ENCODE measurements around the gene JADE1. TPM values are rescaled to one million over a fixed set of nuclear protein-coding genes. Genes with fewer than 3 reads are reported as not detected.

The JADE1 gene
- total and polyA plus RNA-seq, 2 of the 13 experiments (the other 11 are each of a cell fraction or from before 2014, with no cell fraction given): 5.4 to 19.3 TPM

DNA sequence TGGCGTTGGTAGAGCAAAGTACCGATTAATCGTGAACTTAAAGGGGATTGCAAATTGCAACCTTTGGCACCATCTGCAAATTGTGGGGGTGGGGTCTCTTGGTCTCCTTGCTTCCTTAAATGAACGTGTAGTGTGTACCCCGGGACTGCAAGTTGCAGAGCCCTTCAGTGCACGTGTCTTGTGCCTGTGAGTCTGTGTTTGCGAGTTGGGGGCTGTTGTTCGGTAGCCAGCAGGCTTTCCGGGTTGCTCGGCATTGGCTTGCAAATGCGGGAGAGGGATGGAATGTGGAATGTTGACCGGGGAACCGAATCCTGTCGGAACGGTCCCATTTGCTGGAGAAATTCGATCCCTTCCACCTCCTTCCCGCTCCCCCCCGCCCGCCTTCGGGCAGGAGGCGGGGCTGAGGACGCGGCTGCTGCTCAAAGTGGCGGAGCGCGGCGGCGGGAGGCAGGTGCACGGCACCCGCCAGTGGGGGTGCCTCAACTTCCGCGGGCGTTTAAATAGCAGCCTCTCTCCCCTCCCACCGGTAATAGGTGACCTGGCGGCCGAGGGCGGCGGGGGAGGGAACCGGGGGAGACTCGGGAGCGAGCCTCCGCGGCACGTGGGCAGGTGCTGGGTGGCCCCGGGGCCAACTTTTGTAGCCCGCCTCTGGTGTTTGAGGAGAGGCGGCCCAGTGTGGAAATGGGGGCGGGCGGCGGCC, 1.5 kb downstream of the JADE1 start (continued):
- TF ChIP-seq TAF1 (CRISPR knock-in tag; IDR thresholded peaks at IDR 0.05) (peak; percentile 63; the same call in 1 of the 2 replicates), ARNT (IDR thresholded peaks at IDR 0.05) (no peak), NRL (CRISPR knock-in tag; IDR thresholded peaks at IDR 0.05; ENCODE audit: borderline replicate concordance) (peak; percentile 84), KMT2B (CRISPR knock-in tag; IDR thresholded peaks at IDR 0.05) (no peak), SKI (IDR thresholded peaks at IDR 0.05; ENCODE audit: partially characterized antibody) (peak; percentile 52), SMAD9 (CRISPR knock-in tag; IDR thresholded peaks at IDR 0.05) (no peak), RBM22 (optimal IDR thresholded peaks at IDR 0.05; ENCODE audit: low read length) (peak; percentile 55), ZBTB42 (CRISPR knock-in tag; IDR thresholded peaks at IDR 0.05) (no peak), SALL2 (CRISPR knock-in tag; IDR thresholded peaks at IDR 0.05) (no peak), NFKBIZ (CRISPR knock-in tag; IDR thresholded peaks at IDR 0.05) (peak; percentile 41; the same call in 1 of the 2 replicates), ATRX (CRISPR knock-in tag; IDR thresholded peaks at IDR 0.05; ENCODE audit: borderline replicate concordance) (no peak), SMARCE1 (IDR thresholded peaks at IDR 0.05; ENCODE audit: borderline replicate concordance) (no peak), ZBTB3 (CRISPR knock-in tag; IDR thresholded peaks at IDR 0.05; ENCODE audit: borderline replicate concordance, low read depth) (no peak), ZFP36 (IDR thresholded peaks at IDR 0.05; ENCODE audit: borderline replicate concordance, low read depth, low read length, partially characterized antibody) (no peak), ISL2 (CRISPR knock-in tag; IDR thresholded peaks at IDR 0.05) (peak; percentile 64; the same call in 1 of the 2 replicates), ZNF24 (IDR thresholded peaks at IDR 0.05) (no peak), SP4 (CRISPR knock-in tag; IDR thresholded peaks at IDR 0.05) (peak; percentile 51; the same call in 1 of the 2 replicates)
- TF ChIP-seq, protein P1, sequence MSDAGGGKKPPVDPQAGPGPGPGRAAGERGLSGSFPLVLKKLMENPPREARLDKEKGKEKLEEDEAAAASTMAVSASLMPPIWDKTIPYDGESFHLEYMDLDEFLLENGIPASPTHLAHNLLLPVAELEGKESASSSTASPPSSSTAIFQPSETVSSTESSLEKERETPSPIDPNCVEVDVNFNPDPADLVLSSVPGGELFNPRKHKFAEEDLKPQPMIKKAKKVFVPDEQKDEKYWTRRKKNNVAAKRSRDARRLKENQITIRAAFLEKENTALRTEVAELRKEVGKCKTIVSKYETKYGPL (CRISPR knock-in tag; IDR thresholded peaks at IDR 0.05): 0 out of 2 replicates have a peak, but pooled peaks have one; percentile 5
- TF ChIP-seq, protein P2, sequence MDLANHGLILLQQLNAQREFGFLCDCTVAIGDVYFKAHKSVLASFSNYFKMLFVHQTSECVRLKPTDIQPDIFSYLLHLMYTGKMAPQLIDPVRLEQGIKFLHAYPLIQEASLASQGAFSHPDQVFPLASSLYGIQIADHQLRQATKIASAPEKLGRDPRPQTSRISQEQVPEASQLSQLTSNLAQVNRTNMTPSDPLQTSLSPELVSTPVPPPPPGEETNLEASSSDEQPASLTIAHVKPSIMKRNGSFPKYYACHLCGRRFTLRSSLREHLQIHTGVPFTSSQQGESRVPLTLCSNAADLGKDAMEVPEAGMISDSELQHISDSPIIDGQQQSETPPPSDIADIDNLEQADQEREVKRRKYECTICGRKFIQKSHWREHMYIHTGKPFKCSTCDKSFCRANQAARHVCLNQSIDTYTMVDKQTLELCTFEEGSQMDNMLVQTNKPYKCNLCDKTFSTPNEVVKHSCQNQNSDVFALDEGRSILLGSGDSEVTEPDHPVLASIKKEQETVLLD (CRISPR knock-in tag; IDR thresholded peaks at IDR 0.05; ENCODE audit: low read depth): peak; percentile 96
- TF ChIP-seq, protein P3, sequence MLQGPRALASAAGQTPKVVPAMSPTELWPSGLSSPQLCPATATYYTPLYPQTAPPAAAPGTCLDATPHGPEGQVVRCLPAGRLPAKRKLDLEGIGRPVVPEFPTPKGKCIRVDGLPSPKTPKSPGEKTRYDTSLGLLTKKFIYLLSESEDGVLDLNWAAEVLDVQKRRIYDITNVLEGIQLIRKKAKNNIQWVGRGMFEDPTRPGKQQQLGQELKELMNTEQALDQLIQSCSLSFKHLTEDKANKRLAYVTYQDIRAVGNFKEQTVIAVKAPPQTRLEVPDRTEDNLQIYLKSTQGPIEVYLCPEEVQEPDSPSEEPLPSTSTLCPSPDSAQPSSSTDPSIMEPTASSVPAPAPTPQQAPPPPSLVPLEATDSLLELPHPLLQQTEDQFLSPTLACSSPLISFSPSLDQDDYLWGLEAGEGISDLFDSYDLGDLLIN (CRISPR knock-in tag; IDR thresholded peaks at IDR 0.05; ENCODE audit: borderline replicate concordance): no peak
- TF ChIP-seq, protein P4, sequence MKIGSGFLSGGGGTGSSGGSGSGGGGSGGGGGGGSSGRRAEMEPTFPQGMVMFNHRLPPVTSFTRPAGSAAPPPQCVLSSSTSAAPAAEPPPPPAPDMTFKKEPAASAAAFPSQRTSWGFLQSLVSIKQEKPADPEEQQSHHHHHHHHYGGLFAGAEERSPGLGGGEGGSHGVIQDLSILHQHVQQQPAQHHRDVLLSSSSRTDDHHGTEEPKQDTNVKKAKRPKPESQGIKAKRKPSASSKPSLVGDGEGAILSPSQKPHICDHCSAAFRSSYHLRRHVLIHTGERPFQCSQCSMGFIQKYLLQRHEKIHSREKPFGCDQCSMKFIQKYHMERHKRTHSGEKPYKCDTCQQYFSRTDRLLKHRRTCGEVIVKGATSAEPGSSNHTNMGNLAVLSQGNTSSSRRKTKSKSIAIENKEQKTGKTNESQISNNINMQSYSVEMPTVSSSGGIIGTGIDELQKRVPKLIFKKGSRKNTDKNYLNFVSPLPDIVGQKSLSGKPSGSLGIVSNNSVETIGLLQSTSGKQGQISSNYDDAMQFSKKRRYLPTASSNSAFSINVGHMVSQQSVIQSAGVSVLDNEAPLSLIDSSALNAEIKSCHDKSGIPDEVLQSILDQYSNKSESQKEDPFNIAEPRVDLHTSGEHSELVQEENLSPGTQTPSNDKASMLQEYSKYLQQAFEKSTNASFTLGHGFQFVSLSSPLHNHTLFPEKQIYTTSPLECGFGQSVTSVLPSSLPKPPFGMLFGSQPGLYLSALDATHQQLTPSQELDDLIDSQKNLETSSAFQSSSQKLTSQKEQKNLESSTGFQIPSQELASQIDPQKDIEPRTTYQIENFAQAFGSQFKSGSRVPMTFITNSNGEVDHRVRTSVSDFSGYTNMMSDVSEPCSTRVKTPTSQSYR (CRISPR knock-in tag; IDR thresholded peaks at IDR 0.05; ENCODE audit: borderline replicate concordance): peak; percentile 19; the same call in 1 of the 2 replicates
- TF ChIP-seq, protein P5, sequence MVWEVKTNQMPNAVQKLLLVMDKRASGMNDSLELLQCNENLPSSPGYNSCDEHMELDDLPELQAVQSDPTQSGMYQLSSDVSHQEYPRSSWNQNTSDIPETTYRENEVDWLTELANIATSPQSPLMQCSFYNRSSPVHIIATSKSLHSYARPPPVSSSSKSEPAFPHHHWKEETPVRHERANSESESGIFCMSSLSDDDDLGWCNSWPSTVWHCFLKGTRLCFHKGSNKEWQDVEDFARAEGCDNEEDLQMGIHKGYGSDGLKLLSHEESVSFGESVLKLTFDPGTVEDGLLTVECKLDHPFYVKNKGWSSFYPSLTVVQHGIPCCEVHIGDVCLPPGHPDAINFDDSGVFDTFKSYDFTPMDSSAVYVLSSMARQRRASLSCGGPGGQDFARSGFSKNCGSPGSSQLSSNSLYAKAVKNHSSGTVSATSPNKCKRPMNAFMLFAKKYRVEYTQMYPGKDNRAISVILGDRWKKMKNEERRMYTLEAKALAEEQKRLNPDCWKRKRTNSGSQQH (CRISPR knock-in tag; IDR thresholded peaks at IDR 0.05; ENCODE audit: low read depth): no peak
- TF ChIP-seq, protein P6, sequence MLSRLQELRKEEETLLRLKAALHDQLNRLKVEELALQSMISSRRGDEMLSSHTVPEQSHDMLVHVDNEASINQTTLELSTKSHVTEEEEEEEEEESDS (CRISPR knock-in tag; IDR thresholded peaks at IDR 0.05; ENCODE audit: borderline replicate concordance): no peak
